Lung (tissue), 12 donors: ENCODE results near the gene E2F6. TPM values are rescaled to one million over a fixed set of nuclear protein-coding genes. Genes with fewer than 3 reads are reported as not detected.

Experiments used
- ATAC-seq: fragments of 200-7000 bp; cut with Tn5 transposase; one replicate; pipeline ENCODE4 v1.9.1; 2020; ENCODE audit warnings: moderate number of reproducible peaks; ENCODE audit not compliant: insufficient read depth, low FRiP score
- DNase-seq, 3 donors: peaks; one replicate each; pipeline ENCODE4 v3.0.0-alpha.2; 2013 to 2017
- H3K27ac ChIP-seq, 2 donors: one replicate each; pipeline ENCODE4 v1.5.1; 2013; ENCODE audit warnings: mild to moderate bottlenecking in 2 of 2, moderate library complexity in 2 of 2, control low read depth in 1 of 2, inconsistent platforms in 1 of 2, low read depth in 1 of 2, low read length in 1 of 2
- H3K27me3 ChIP-seq, 3 donors: one replicate each; pipeline ENCODE4 v1.5.1; 2013; ENCODE audit warnings: low read length in 2 of 3; ENCODE audit not compliant: control insufficient read depth in 3 of 3, insufficient read depth in 3 of 3
- H3K36me3 ChIP-seq, 4 donors: one replicate each; pipeline ENCODE4 v1.5.1; 2013; ENCODE audit warnings: low read length in 4 of 4, mild to moderate bottlenecking in 1 of 4, moderate library complexity in 1 of 4; ENCODE audit not compliant: control insufficient read depth in 4 of 4, insufficient read depth in 4 of 4
- H3K4me1 ChIP-seq, 5 donors: one replicate each; pipeline ENCODE4 v1.5.1; 2013; ENCODE audit warnings: low read length in 5 of 5, mild to moderate bottlenecking in 2 of 5, moderate library complexity in 1 of 5; ENCODE audit not compliant: control insufficient read depth in 5 of 5, insufficient read depth in 5 of 5
- H3K4me3 ChIP-seq: one replicate; pipeline ENCODE4 v1.5.1; 2013; ENCODE audit warnings: mild to moderate bottlenecking, control low read depth, moderate library complexity
- H3K9ac ChIP-seq, 2 donors: one replicate each; pipeline ENCODE4 v1.5.1; 2013; ENCODE audit warnings: low read length in 2 of 2, control low read depth in 1 of 2; ENCODE audit not compliant: insufficient read depth in 1 of 2
- H3K9me3 ChIP-seq, 4 donors: one replicate each; pipeline ENCODE4 v1.5.1; 2013; ENCODE audit warnings: low read length in 3 of 4, mild to moderate bottlenecking in 1 of 4, moderate library complexity in 1 of 4; ENCODE audit not compliant: control insufficient read depth in 4 of 4, insufficient read depth in 3 of 4
- CTCF ChIP-seq: IDR thresholded peaks from 2 replicates; pipeline ENCODE4 v1.5.1; 2012; ENCODE audit warnings: mild to moderate bottlenecking; ENCODE audit errors: control extremely low read depth, extremely low read depth
- WGBS, 2 donors: extraction: QIAGEN DNeasy Blood & Tissue Kit; methylation state at CpG; one replicate each; pipeline ENCODE4 v1.1.7; 2013; 5-methylcytosine and 5-hydroxymethylcytosine counted together
- polyA plus RNA-seq, 2 donors: library from polyadenylated mRNA; stranded (reverse); fragments of 200-250 nt; gene quantifications; one replicate each; pipeline ENCODE4 v1.2.1, GENCODE V29; 2013
- total RNA-seq, 2 donors: library from RNA; depleted of rRNA in 1 of 2; stranded (reverse); fragments of >200 nt in 1 of 2; gene quantifications; one replicate each; pipeline ENCODE4 v1.2.1, GENCODE V29; 2014 to 2021
- donor health status: control.
- donor health status: control.
- donor health status: Bipolar disorder and iron deficiency.
- donor health status: healthy.
- donor health status: DM: yes; HTN: yes; CAD: no.

The E2F6 gene
- total and polyA plus RNA-seq, 4 donors, result 8.5 to 13.8 (median 11.1) TPM

GRCh38 chr2:11419781-11420180 lies 46.2 kb downstream of the E2F6 start:
- WGBS, 2 donors, result 71 to 79% methylated on average over 8 of the region's 8 CpGs
- Histone ChIP-seq H3K4me3 (no peak overlapping the region), H3K9ac (no peak overlapping the region), H3K9me3 (peaks cover 0 to 6% (median under 1%) of the 10 kb centered on the region in 4 donors), H3K4me1 (no peaks in the 10 kb centered on the region), H3K36me3 (no peaks in the 10 kb centered on the region), H3K27ac (peak overlapping the region in 1 of 2 donors; percentile 79), H3K27me3 (no peaks in the 10 kb centered on the region)
- ATAC-seq (no peak), DNase-seq (no peak)
- no peak for TF ChIP-seq CTCF

GRCh38 chr2:11417946-11418585 lies 47.9 kb downstream of the E2F6 start:
- no peak for ATAC-seq
- H3K27me3 ChIP-seq, result no peaks in the 10 kb centered on the region
- no peak overlapping the region for H3K27ac ChIP-seq
- 55 to 61% methylated on average over 8 of the region's 8 CpGs for WGBS, 2 donors
- DNase-seq, result no peak
- no peak overlapping the region for H3K9ac ChIP-seq
- no peak overlapping the region for H3K4me3 ChIP-seq
- H3K9me3 ChIP-seq, result peaks cover 0 to 6% (median under 1%) of the 10 kb centered on the region in 4 donors
- H3K36me3 ChIP-seq, result no peaks in the 10 kb centered on the region
- H3K4me1 ChIP-seq, result no peaks in the 10 kb centered on the region
- TF ChIP-seq CTCF, result no peak

GRCh38 chr2:11416931-11417330 lies 49.0 kb downstream of the E2F6 start:
- 98% methylated on average over 2 of the region's 2 CpGs for WGBS, 2 donors
- no peak for ATAC-seq
- no peaks in the 10 kb centered on the region for H3K27me3 ChIP-seq

More at GRCh38 chr2:11416931-11417330, 49.0 kb downstream of the E2F6 start:
- H3K27ac ChIP-seq, result no peak overlapping the region
- H3K4me1 ChIP-seq, result peaks cover 0 to 3% (median 0%) of the 10 kb centered on the region in 5 donors
- no peak overlapping the region for H3K9ac ChIP-seq
- H3K9me3 ChIP-seq, result peaks cover 0 to 6% (median under 1%) of the 10 kb centered on the region in 4 donors
- no peak for DNase-seq
- no peak for TF ChIP-seq CTCF
- no peak overlapping the region for H3K4me3 ChIP-seq
- H3K36me3 ChIP-seq, result no peaks in the 10 kb centered on the region
